Stomach (tissue), 4 donors: ENCODE data around the gene TRAF1.

ENCODE experiments used
- EP300 ChIP-seq: sonication (generic); formaldehyde crosslinking; IDR thresholded peaks from one replicate; pipeline ENCODE4 v1.6.1; 2017; ENCODE audit warnings: antibody characterized with exemption
- POLR2A ChIP-seq, 4 donors: fragments of 450-650 bp; IDR thresholded peaks; one replicate each; pipeline ENCODE4 v1.6.1; 2016; ENCODE audit warnings: antibody characterized with exemption in 4 of 4, control low read depth in 2 of 4, mild to moderate bottlenecking in 1 of 4, moderate library complexity in 1 of 4
- TF ChIP-seq, protein P1 (sequence below), 7 experiments: fragments of 450-650 bp in 4 of 7; fragments of 200-600 bp in 3 of 7; sonication (generic) in 3 of 7; IDR thresholded peaks; one replicate each; pipeline ENCODE4 v1.5.1; 2016 to 2019; ENCODE audit warnings: antibody characterized with exemption in 7 of 7, control low read depth in 2 of 7, mild to moderate bottlenecking in 1 of 7

DNA sequence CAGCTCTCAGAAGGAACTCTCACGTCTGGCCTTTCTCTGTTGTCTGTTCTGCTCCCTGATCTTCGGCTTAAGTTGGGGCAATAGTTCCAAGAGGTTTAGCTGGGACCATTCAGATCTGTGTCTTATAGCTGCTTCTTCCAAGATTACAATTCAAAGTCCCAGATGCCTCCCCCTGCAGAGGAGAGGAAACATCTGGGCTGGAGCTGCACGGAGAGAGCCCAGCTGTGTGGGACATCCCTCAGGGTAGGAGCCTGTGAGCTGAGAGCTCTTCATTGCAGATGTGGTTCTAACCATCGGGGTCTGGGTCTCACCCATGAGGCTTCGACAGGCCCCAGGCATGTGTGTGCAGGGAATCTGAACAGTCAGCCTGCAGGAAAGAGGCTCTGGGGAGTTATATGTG is 40.6 kb downstream of the TRAF1 start:
- no peak for TF ChIP-seq POLR2A (IDR thresholded peaks at IDR 0.05)
- TF ChIP-seq, protein P1, sequence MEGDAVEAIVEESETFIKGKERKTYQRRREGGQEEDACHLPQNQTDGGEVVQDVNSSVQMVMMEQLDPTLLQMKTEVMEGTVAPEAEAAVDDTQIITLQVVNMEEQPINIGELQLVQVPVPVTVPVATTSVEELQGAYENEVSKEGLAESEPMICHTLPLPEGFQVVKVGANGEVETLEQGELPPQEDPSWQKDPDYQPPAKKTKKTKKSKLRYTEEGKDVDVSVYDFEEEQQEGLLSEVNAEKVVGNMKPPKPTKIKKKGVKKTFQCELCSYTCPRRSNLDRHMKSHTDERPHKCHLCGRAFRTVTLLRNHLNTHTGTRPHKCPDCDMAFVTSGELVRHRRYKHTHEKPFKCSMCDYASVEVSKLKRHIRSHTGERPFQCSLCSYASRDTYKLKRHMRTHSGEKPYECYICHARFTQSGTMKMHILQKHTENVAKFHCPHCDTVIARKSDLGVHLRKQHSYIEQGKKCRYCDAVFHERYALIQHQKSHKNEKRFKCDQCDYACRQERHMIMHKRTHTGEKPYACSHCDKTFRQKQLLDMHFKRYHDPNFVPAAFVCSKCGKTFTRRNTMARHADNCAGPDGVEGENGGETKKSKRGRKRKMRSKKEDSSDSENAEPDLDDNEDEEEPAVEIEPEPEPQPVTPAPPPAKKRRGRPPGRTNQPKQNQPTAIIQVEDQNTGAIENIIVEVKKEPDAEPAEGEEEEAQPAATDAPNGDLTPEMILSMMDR (IDR thresholded peaks at IDR 0.05) = no peak
- no peak for TF ChIP-seq EP300
